ENCODE results near the gene PRKG1. TPM values are rescaled to one million over a fixed set of nuclear protein-coding genes. Genes with fewer than 3 reads are reported as not detected.

Gene PRKG1
- total RNA-seq, 1 donor, result 67.3 TPM

- no peak for DNase-seq (ENCODE audit: low read depth in 2 of 3, low spot score in 2 of 3)
Observed at GRCh38 chr10:51892313-51892712, 818.0 kb downstream of the PRKG1 start.

GRCh38 chr10:51892965-51893658 is 818.8 kb downstream of the PRKG1 start:
- peak in 2 of 3 donors; percentile 20 to 37 for DNase-seq (ENCODE audit: low read depth in 2 of 3, low spot score in 2 of 3)

- no peak for DNase-seq (ENCODE audit: low read depth in 2 of 3, low spot score in 2 of 3)
Observed at GRCh38 chr10:51894771-51895578, 820.7 kb downstream of the PRKG1 start.

GRCh38 chr10:51896849-51897248 is 822.6 kb downstream of the PRKG1 start:
- DNase-seq (ENCODE audit: low read depth in 2 of 3, low spot score in 2 of 3), result no peak

- no peak for DNase-seq (ENCODE audit: low read depth in 2 of 3, low spot score in 2 of 3)
Observed at GRCh38 chr10:51897560-51897959, 823.3 kb downstream of the PRKG1 start.

GRCh38 chr10:51900180-51900579 is 825.9 kb downstream of the PRKG1 start:
- DNase-seq (ENCODE audit: low read depth in 2 of 3, low spot score in 2 of 3), result no peak

- no peak for DNase-seq (ENCODE audit: low read depth in 2 of 3, low spot score in 2 of 3)
Observed at GRCh38 chr10:51903675-51904074, 829.4 kb downstream of the PRKG1 start.

GRCh38 chr10:51905032-51905431 is 830.7 kb downstream of the PRKG1 start:
- peak in 2 of 3 donors; percentile 13 to 52 for DNase-seq (ENCODE audit: low read depth in 2 of 3, low spot score in 2 of 3)

GRCh38 chr10:51907361-51907760 is 833.1 kb downstream of the PRKG1 start:
- DNase-seq (ENCODE audit: low read depth in 2 of 3, low spot score in 2 of 3), result no peak

GRCh38 chr10:51910189-51910588 is 835.9 kb downstream of the PRKG1 start:
- DNase-seq (ENCODE audit: low read depth in 2 of 3, low spot score in 2 of 3), result no peak

- DNase-seq (ENCODE audit: low read depth in 2 of 3, low spot score in 2 of 3), result no peak
Observed at GRCh38 chr10:51910596-51910995, 836.3 kb downstream of the PRKG1 start.

GRCh38 chr10:51911723-51912122 is 837.4 kb downstream of the PRKG1 start:
- no peak for DNase-seq (ENCODE audit: low read depth in 2 of 3, low spot score in 2 of 3)

- no peak for DNase-seq (ENCODE audit: low read depth in 2 of 3, low spot score in 2 of 3)
Observed at GRCh38 chr10:51915031-51915542, 840.8 kb downstream of the PRKG1 start.

- no peak for DNase-seq (ENCODE audit: low read depth in 2 of 3, low spot score in 2 of 3)
Observed at GRCh38 chr10:51918440-51918839, 844.2 kb downstream of the PRKG1 start.

- DNase-seq (ENCODE audit: low read depth in 2 of 3, low spot score in 2 of 3), result peak in 2 of 3 donors; percentile 78 to 84
Observed at GRCh38 chr10:51918884-51919325, 844.6 kb downstream of the PRKG1 start.

- no peak for DNase-seq (ENCODE audit: low read depth in 2 of 3, low spot score in 2 of 3)
Observed at GRCh38 chr10:51920672-51921071, 846.4 kb downstream of the PRKG1 start.

- no peak for DNase-seq (ENCODE audit: low read depth in 2 of 3, low spot score in 2 of 3)
Observed at GRCh38 chr10:51924359-51924758, 850.1 kb downstream of the PRKG1 start.

- DNase-seq (ENCODE audit: low read depth in 2 of 3, low spot score in 2 of 3), result no peak
Observed at GRCh38 chr10:51926337-51926736, 852.0 kb downstream of the PRKG1 start.

- DNase-seq (ENCODE audit: low read depth in 2 of 3, low spot score in 2 of 3), result no peak
Observed at GRCh38 chr10:51928162-51928561, 853.9 kb downstream of the PRKG1 start.

GRCh38 chr10:51932530-51932929 is 858.2 kb downstream of the PRKG1 start:
- DNase-seq (ENCODE audit: low read depth in 2 of 3, low spot score in 2 of 3), result no peak

- no peak for DNase-seq (ENCODE audit: low read depth in 2 of 3, low spot score in 2 of 3)
Observed at GRCh38 chr10:51934373-51934772, 860.1 kb downstream of the PRKG1 start.

- DNase-seq (ENCODE audit: low read depth in 2 of 3, low spot score in 2 of 3), result peak in 2 of 3 donors; percentile 15 to 50
Observed at GRCh38 chr10:51935341-51935740, 861.1 kb downstream of the PRKG1 start.
